Liver (tissue), 9 donors: ENCODE results near the gene TAF1C. TPM values are rescaled to one million over a fixed set of nuclear protein-coding genes. Genes with fewer than 3 reads are reported as not detected.

Source experiments
- DNase-seq: peaks from one replicate; pipeline ENCODE4 v3.0.0-alpha.2; 2017; ENCODE audit warnings: low spot score
- H3K27ac ChIP-seq, 2 donors: one replicate each; pipeline ENCODE4 v1.7.0; 2013; ENCODE audit warnings: inconsistent platforms in 2 of 2, low read length in 2 of 2, control low read depth in 1 of 2, low read depth in 1 of 2, mild to moderate bottlenecking in 1 of 2
- H3K27me3 ChIP-seq, 4 donors: one replicate each; pipeline versions ENCODE4 v1.6.1 to v1.7.0; 2013; ENCODE audit warnings: low read length in 3 of 4, inconsistent platforms in 1 of 4, mild to moderate bottlenecking in 1 of 4, moderate library complexity in 1 of 4; ENCODE audit not compliant: control insufficient read depth in 4 of 4, insufficient read depth in 4 of 4
- H3K36me3 ChIP-seq, 4 donors: one replicate each; pipeline versions ENCODE4 v1.6.1 to v1.7.0; 2013; ENCODE audit warnings: low read length in 3 of 4, mild to moderate bottlenecking in 3 of 4, low read depth in 1 of 4, moderate library complexity in 1 of 4; ENCODE audit not compliant: control insufficient read depth in 4 of 4, insufficient read depth in 3 of 4
- H3K4me1 ChIP-seq, 4 donors: one replicate each; pipeline versions ENCODE4 v1.6.1 to v1.7.0; 2013; ENCODE audit warnings: low read length in 3 of 4, mild to moderate bottlenecking in 3 of 4, moderate library complexity in 1 of 4; ENCODE audit not compliant: control insufficient read depth in 4 of 4, insufficient read depth in 4 of 4
- H3K4me3 ChIP-seq, 3 donors: one replicate each; pipeline versions ENCODE4 v1.6.1 to v1.7.0; 2013; ENCODE audit warnings: low read length in 3 of 3, control low read depth in 1 of 3, low read depth in 1 of 3, mild to moderate bottlenecking in 1 of 3
- H3K9ac ChIP-seq, 2 donors: one replicate each; pipeline ENCODE4 v1.7.0; 2013; ENCODE audit warnings: low read length in 2 of 2, mild to moderate bottlenecking in 2 of 2, moderate library complexity in 2 of 2, control low read depth in 1 of 2, low read depth in 1 of 2
- H3K9me3 ChIP-seq, 4 donors: one replicate each; pipeline versions ENCODE4 v1.6.1 to v1.7.0; 2013; ENCODE audit warnings: low read length in 3 of 4; ENCODE audit not compliant: control insufficient read depth in 4 of 4
- EGR1 ChIP-seq, 2 donors: IDR thresholded peaks; 2 replicates each; pipeline ENCODE4 v1.6.1; 2016 to 2018; ENCODE audit warnings: antibody characterized with exemption in 2 of 2, low read depth in 2 of 2
- GABPA ChIP-seq, 2 donors: IDR thresholded peaks in 1 of 2; conservative IDR thresholded peaks in 1 of 2; 2 replicates each; pipeline ENCODE4 v1.6.1; 2016; ENCODE audit warnings: antibody characterized with exemption in 2 of 2, mild to moderate bottlenecking in 1 of 2, moderate library complexity in 1 of 2
- HNF4A ChIP-seq, 2 donors: conservative IDR thresholded peaks; 2 replicates each; pipeline ENCODE4 v1.6.1; 2016; ENCODE audit warnings: antibody characterized with exemption in 2 of 2, mild to moderate bottlenecking in 2 of 2
- HNF4G ChIP-seq: IDR thresholded peaks from 2 replicates; pipeline ENCODE4 v1.6.1; 2016; ENCODE audit warnings: antibody characterized with exemption
- JUND ChIP-seq, 2 donors: IDR thresholded peaks; 2 replicates each; pipeline ENCODE4 v1.6.1; 2016; ENCODE audit warnings: antibody characterized with exemption in 2 of 2
- MAX ChIP-seq: IDR thresholded peaks from 2 replicates; pipeline ENCODE4 v1.6.1; 2016; ENCODE audit warnings: antibody characterized with exemption
- RAD21 ChIP-seq, 2 donors: IDR thresholded peaks; 2 replicates each; pipeline ENCODE4 v1.6.1; 2016; ENCODE audit warnings: antibody characterized with exemption in 2 of 2, mild to moderate bottlenecking in 2 of 2
- RXRA ChIP-seq, 2 donors: IDR thresholded peaks; 2 replicates each; pipeline ENCODE4 v1.6.1; 2017 to 2018; ENCODE audit warnings: antibody characterized with exemption in 2 of 2, mild to moderate bottlenecking in 1 of 2
- WGBS: extraction: QIAGEN DNeasy Blood & Tissue Kit; methylation state at CpG from one replicate; pipeline ENCODE4 v1.1.7; 2013; 5-methylcytosine and 5-hydroxymethylcytosine counted together
- polyA plus RNA-seq, 2 donors: library from polyadenylated mRNA; stranded (reverse) in 1 of 2; unstranded in 1 of 2; fragments of 200-250 nt in 1 of 2; fragments of >200 nt in 1 of 2; fragmentation: Nextera tagmentation in 1 of 2; extraction: Ambion mirVana in 1 of 2; gene quantifications; one replicate each; pipeline versions ENCODE4 v1.2.1 to v1.2.3, GENCODE V29; 2013 to 2015
- total RNA-seq, 2 donors: library from RNA; depleted of rRNA; stranded (reverse); fragments of >200 nt; gene quantifications; one replicate each; pipeline ENCODE4 v1.2.3, GENCODE V29; 2014
- TF ChIP-seq, protein P1 (sequence below): IDR thresholded peaks from 2 replicates; pipeline ENCODE4 v1.6.1; 2016; ENCODE audit warnings: antibody characterized with exemption, mild to moderate bottlenecking
- TF ChIP-seq, protein P2 (sequence below): fragments of 150-350 bp; IDR thresholded peaks from 2 replicates; pipeline ENCODE4 v1.5.1; 2017; ENCODE audit warnings: improper control_type of control experiment, low read depth, low read length; ENCODE audit not compliant: missing input control
- TF ChIP-seq, protein P3 (sequence below): IDR thresholded peaks from 2 replicates; pipeline ENCODE4 v1.6.1; 2016; ENCODE audit warnings: antibody characterized with exemption
- donor health status: healthy.
- donor health status: healthy.
- donor health status: healthy.
- donor health status: healthy.
- donor health status: healthy.

Gene TAF1C
- total and polyA plus RNA-seq, 4 donors = 10.2 to 34.5 (median 11.3) TPM

DNA sequence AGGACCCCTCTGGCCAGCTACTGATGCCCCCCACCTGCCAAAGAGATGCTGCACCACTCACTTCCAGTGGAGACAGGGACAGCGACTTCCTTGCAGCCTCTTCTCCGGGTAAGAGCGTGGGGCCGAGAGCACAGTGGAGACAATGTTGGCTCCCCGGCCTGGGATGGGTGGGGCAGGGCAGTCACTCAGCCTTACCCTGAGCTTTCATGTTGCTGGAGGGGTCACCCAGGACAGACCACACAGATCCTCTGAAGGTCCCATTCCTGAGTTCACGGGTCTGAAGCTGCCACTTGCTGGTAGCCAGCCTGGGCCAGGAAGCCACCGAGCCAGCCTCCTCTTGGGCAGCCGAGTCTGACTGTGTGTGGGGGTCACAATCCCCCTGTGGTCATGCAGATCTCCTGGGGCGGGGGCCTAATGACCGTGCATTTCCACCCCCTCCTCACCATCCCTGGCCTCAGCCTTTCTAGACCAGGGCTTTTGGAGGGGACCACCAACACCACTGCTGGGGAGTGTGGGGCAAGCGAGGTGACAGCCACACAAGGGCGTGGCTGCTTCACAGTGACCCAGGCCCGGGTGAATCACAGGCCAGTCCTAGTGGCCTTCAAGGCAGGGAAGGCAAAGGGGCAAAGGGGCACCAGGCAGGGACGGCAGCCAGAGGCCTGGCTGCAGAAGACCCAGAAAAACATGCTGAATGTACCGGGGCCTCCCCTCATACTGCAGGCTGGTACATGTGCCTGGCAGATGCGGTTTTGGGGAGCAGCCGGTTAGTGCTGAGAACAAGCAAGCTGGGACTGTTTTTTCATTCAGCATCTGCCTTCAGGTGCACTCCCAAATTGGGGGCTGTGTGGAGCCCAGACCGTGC, 10.4 kb downstream of the TAF1C start (continued):
- TF ChIP-seq HNF4G (no peak), JUND (IDR thresholded peaks at IDR 0.05) (no peak)
- TF ChIP-seq, protein P1, sequence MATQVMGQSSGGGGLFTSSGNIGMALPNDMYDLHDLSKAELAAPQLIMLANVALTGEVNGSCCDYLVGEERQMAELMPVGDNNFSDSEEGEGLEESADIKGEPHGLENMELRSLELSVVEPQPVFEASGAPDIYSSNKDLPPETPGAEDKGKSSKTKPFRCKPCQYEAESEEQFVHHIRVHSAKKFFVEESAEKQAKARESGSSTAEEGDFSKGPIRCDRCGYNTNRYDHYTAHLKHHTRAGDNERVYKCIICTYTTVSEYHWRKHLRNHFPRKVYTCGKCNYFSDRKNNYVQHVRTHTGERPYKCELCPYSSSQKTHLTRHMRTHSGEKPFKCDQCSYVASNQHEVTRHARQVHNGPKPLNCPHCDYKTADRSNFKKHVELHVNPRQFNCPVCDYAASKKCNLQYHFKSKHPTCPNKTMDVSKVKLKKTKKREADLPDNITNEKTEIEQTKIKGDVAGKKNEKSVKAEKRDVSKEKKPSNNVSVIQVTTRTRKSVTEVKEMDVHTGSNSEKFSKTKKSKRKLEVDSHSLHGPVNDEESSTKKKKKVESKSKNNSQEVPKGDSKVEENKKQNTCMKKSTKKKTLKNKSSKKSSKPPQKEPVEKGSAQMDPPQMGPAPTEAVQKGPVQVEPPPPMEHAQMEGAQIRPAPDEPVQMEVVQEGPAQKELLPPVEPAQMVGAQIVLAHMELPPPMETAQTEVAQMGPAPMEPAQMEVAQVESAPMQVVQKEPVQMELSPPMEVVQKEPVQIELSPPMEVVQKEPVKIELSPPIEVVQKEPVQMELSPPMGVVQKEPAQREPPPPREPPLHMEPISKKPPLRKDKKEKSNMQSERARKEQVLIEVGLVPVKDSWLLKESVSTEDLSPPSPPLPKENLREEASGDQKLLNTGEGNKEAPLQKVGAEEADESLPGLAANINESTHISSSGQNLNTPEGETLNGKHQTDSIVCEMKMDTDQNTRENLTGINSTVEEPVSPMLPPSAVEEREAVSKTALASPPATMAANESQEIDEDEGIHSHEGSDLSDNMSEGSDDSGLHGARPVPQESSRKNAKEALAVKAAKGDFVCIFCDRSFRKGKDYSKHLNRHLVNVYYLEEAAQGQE = no peak

DNA sequence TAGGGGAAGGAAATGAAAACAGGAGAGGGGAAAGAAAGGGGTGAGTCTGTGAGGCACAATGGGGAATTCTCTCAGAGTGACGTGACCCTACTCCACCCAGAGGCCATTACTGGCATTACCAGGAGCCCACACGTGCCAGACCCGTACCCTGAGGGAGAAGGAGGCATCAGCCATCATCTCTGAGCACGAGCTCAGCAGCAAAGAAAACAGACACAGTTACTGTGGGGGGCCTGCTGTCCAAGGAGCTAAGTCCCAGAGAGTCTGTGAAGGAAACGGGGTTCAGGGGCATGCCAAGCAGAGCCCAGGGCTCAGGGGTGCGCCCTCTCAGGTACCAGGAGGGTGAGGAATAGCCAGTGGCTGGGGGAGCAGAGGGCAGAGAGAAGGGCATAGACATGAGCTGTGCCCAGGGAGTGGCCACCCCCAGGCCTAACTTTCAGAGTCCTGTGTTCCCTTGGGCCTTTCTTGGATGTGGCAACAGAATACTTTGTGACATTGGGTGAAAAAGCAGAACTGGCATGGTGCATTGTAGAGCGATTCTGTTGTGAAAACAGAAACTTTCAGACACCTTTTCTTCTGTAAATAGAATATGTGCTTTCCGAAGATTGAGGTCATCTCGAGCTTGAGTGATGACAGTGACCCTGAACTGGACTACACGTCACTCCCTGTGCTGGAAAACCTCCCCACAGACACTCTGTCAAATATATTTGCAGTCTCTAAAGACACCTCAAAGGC, 11.3 kb downstream of the TAF1C start:
- no peaks in the 10 kb centered on the region for H3K27me3 ChIP-seq
- H3K9me3 ChIP-seq = no peaks in the 10 kb centered on the region
- peaks cover 0 to 22% (median 6%) of the 10 kb centered on the region in 4 donors for H3K36me3 ChIP-seq
- H3K4me1 ChIP-seq = peaks cover 0 to 21% (median 13%) of the 10 kb centered on the region in 4 donors
- no peak for DNase-seq
- no peak overlapping the region for H3K9ac ChIP-seq
- WGBS = 19% methylated on average over 10 of the region's 10 CpGs
- H3K4me3 ChIP-seq = no peak overlapping the region
- peak overlapping the region in 1 of 2 donors; percentile 64 for H3K27ac ChIP-seq
- TF ChIP-seq, protein P2, sequence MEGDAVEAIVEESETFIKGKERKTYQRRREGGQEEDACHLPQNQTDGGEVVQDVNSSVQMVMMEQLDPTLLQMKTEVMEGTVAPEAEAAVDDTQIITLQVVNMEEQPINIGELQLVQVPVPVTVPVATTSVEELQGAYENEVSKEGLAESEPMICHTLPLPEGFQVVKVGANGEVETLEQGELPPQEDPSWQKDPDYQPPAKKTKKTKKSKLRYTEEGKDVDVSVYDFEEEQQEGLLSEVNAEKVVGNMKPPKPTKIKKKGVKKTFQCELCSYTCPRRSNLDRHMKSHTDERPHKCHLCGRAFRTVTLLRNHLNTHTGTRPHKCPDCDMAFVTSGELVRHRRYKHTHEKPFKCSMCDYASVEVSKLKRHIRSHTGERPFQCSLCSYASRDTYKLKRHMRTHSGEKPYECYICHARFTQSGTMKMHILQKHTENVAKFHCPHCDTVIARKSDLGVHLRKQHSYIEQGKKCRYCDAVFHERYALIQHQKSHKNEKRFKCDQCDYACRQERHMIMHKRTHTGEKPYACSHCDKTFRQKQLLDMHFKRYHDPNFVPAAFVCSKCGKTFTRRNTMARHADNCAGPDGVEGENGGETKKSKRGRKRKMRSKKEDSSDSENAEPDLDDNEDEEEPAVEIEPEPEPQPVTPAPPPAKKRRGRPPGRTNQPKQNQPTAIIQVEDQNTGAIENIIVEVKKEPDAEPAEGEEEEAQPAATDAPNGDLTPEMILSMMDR = peak; percentile 89
- TF ChIP-seq RXRA (IDR thresholded peaks at IDR 0.05) (no peak), RAD21 (IDR thresholded peaks at IDR 0.05) (peak; percentile 82 to 85)
- TF ChIP-seq, protein P1 = no peak

- H3K4me3 ChIP-seq = no peak overlapping the region
- no peak overlapping the region for H3K9ac ChIP-seq
- H3K36me3 ChIP-seq = peaks cover 0 to 13% (median 1%) of the 10 kb centered on the region in 4 donors
- no peak overlapping the region for H3K27ac ChIP-seq
- no peaks in the 10 kb centered on the region for H3K27me3 ChIP-seq
- WGBS = 76% methylated on average over 11 of the region's 11 CpGs
- DNase-seq = no peak
- no peaks in the 10 kb centered on the region for H3K9me3 ChIP-seq
- H3K4me1 ChIP-seq = peaks cover 0 to 21% (median 13%) of the 10 kb centered on the region in 4 donors
- TF ChIP-seq JUND (IDR thresholded peaks at IDR 0.05) (no peak), HNF4A (conservative IDR thresholded peaks at IDR 0.05) (no peak), RAD21 (IDR thresholded peaks at IDR 0.05) (no peak), EGR1 (IDR thresholded peaks at IDR 0.05; ENCODE audit: low read depth in 2 of 2) (no peak), MAX (no peak), GABPA (IDR thresholded peaks at IDR 0.05 in 1 of 2, conservative IDR thresholded peaks at IDR 0.05 in 1 of 2) (no peak)
- TF ChIP-seq, protein P2 = no peak
- TF ChIP-seq, protein P3, sequence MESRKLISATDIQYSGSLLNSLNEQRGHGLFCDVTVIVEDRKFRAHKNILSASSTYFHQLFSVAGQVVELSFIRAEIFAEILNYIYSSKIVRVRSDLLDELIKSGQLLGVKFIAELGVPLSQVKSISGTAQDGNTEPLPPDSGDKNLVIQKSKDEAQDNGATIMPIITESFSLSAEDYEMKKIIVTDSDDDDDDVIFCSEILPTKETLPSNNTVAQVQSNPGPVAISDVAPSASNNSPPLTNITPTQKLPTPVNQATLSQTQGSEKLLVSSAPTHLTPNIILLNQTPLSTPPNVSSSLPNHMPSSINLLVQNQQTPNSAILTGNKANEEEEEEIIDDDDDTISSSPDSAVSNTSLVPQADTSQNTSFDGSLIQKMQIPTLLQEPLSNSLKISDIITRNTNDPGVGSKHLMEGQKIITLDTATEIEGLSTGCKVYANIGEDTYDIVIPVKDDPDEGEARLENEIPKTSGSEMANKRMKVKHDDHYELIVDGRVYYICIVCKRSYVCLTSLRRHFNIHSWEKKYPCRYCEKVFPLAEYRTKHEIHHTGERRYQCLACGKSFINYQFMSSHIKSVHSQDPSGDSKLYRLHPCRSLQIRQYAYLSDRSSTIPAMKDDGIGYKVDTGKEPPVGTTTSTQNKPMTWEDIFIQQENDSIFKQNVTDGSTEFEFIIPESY = no peak
Observed at GRCh38 chr16:84174396-84174795, 12.5 kb downstream of the TAF1C start.
